ENCODE data around the gene ADORA3. TPM values are rescaled to one million over a fixed set of nuclear protein-coding genes. Genes with fewer than 3 reads are reported as not detected.

The ADORA3 gene
- total RNA-seq, 2 experiments from 2014 or later, result not detected

DNA sequence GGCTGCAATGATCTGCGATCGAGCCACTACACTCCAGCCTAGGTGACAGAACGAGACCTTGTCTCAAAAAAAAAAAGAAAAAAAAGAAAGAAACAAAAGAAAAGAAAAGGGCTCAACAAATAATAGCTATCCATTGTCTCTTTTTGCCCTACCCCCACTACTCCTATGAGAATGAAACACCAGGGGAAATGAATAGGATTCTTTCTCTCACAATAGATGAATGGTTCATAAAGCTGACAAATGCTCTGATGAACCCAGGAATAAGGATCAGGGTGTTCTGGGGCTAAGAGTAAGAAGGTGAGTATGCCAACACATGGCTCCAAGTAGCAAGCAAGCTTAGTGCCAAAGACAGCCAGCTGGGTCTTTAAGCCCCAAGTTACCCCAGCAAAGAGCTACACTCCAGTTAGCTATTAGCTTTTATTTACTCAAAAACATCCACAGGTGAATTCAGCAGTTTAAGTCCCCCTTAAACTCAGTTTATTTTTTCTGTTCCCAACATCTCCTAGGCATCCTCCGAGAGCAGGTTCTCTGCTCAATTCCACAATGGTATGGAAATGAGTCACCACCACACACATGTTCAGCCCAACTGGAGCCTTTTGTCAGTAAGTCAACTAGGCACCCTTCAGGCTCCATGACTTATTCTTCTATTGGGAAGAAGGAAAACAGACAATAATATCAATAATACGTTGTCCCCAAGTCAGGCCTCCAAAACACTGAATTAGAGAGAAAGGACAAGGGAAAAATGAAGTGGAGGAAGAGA lies 4.2 kb downstream of the ADORA3 start:
- H3K9me3 Mint-ChIP-seq (ENCODE audit: low read depth), result peaks cover 15% of the 10 kb centered on the region
- no peak overlapping the region for H3K27ac Mint-ChIP-seq
- no peaks in the 10 kb centered on the region for H3K27me3 Mint-ChIP-seq
- H3K4me3 Mint-ChIP-seq, result no peak overlapping the region
- CTCF ChIA-PET, result interaction anchor here (0.9 to 4.5 kb wide), 6 partner anchors 9 to 270 kb away, joined by 3 to 27 read pairs (median 4); no protein-coding TSS in a partner anchor
- peaks cover 32% of the 10 kb centered on the region for H3K36me3 Mint-ChIP-seq
- DNase-seq, result no peak
- peaks cover 42% of the 10 kb centered on the region for H3K4me1 Mint-ChIP-seq
- no peak for ATAC-seq

- no peak overlapping the region for H3K27ac Mint-ChIP-seq
Measured at GRCh38 chr1:111497592-111497991, 5.8 kb downstream of the ADORA3 start.

DNA sequence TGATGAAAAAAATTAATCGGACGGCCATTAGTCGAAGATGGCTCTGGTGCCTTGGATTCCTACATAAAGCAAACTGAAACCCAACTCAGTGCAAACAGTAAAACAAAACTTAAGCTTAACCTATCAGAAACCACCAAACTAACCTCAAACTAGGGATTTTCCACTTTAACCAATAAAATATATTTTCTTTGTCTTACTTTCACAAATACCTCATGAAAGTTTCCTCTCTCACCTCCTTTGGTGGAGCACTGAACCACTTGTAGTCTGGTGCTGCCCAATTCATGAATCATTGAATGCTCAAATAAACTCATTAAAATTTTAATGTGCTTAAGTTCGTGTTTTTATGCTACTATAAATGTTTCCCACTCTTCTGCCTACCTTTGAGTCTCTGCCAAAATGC lies 7.0 kb downstream of the ADORA3 start:
- DNase-seq (no peak), ATAC-seq (no peak)
- peaks cover 1% of the 10 kb centered on the region for H3K27me3 Mint-ChIP-seq
- CTCF ChIA-PET, result interaction anchor here (2.2 to 4.5 kb wide), 3 partner anchors 11 to 20 kb away, joined by 8 to 27 read pairs (median 16); no protein-coding TSS in a partner anchor
- peaks cover 18% of the 10 kb centered on the region for H3K9me3 Mint-ChIP-seq (ENCODE audit: low read depth)
- H3K36me3 Mint-ChIP-seq, result peaks cover 36% of the 10 kb centered on the region
- H3K27ac Mint-ChIP-seq, result no peak overlapping the region
- H3K4me1 Mint-ChIP-seq, result peaks cover 30% of the 10 kb centered on the region
- H3K4me3 Mint-ChIP-seq, result no peak overlapping the region

More at GRCh38 chr1:111497592-111497991, 5.8 kb downstream of the ADORA3 start:
- DNase-seq (no peak), ATAC-seq (no peak)
- CTCF ChIA-PET, result interaction anchor here (0.9 to 4.5 kb wide), 5 partner anchors 10 to 272 kb away, joined by 3 to 27 read pairs (median 3); no protein-coding TSS in a partner anchor
- peaks cover 30% of the 10 kb centered on the region for H3K4me1 Mint-ChIP-seq
- no peaks in the 10 kb centered on the region for H3K27me3 Mint-ChIP-seq
- H3K4me3 Mint-ChIP-seq, result no peak overlapping the region
- peaks cover 16% of the 10 kb centered on the region for H3K9me3 Mint-ChIP-seq (ENCODE audit: low read depth)
- H3K36me3 Mint-ChIP-seq, result peaks cover 35% of the 10 kb centered on the region

GRCh38 chr1:111491070-111491469 lies 12.4 kb downstream of the ADORA3 start:
- H3K9me3 Mint-ChIP-seq (ENCODE audit: low read depth), result peaks cover 8% of the 10 kb centered on the region
- ATAC-seq (no peak), DNase-seq (no peak)
- H3K27ac Mint-ChIP-seq, result no peak overlapping the region
- peaks cover 16% of the 10 kb centered on the region for H3K36me3 Mint-ChIP-seq
- H3K4me3 Mint-ChIP-seq, result no peak overlapping the region
- H3K27me3 Mint-ChIP-seq, result peaks cover 6% of the 10 kb centered on the region
- peaks cover 3% of the 10 kb centered on the region for H3K4me1 Mint-ChIP-seq
- CTCF ChIA-PET, result no interaction called here

GRCh38 chr1:111490220-111490619 lies 13.2 kb downstream of the ADORA3 start:
- no peak for ATAC-seq
- Mint-ChIP-seq H3K4me1 (no peaks in the 10 kb centered on the region), H3K4me3 (no peak overlapping the region), H3K27me3 (peaks cover 6% of the 10 kb centered on the region), H3K9me3 (ENCODE audit: low read depth) (peaks cover 5% of the 10 kb centered on the region), H3K36me3 (peaks cover 12% of the 10 kb centered on the region), H3K27ac (no peak overlapping the region)
- CTCF ChIA-PET, result no interaction called here
- no peak for DNase-seq

DNA sequence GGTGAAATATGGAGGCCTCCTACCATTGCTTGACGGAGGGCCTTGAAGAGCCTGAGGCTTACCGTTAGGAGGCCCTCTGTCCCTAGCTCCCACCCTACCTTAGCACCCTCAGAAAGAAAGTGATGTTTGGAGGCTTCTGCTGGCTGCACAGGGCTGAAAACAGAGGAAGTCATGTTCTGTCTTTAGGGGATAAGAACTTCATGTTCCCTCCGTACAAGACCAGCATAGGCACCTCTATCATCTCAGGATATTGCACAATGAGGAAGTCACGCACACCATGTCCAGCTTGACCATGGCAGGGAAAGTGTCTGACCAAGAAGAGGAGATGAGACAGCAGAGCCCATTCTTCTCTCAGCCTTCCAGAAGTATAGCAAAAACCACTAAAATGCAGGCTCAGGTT lies 13.8 kb downstream of the ADORA3 start:
- Mint-ChIP-seq H3K4me1 (no peaks in the 10 kb centered on the region), H3K27me3 (peaks cover 6% of the 10 kb centered on the region), H3K27ac (no peak overlapping the region), H3K4me3 (no peak overlapping the region), H3K9me3 (ENCODE audit: low read depth) (peaks cover 5% of the 10 kb centered on the region), H3K36me3 (peaks cover 7% of the 10 kb centered on the region)
- CTCF ChIA-PET, result no interaction called here
- DNase-seq (no peak), ATAC-seq (no peak)

GRCh38 chr1:111488669-111489068 lies 14.8 kb downstream of the ADORA3 start:
- H3K27me3 Mint-ChIP-seq, result peaks cover 7% of the 10 kb centered on the region
- no peak for DNase-seq
- no peak overlapping the region for H3K4me3 Mint-ChIP-seq
- no peak for ATAC-seq
- CTCF ChIA-PET, result interaction anchor here (1.1 kb wide), 1 partner anchor 8 kb away, joined by 3 read pairs; no protein-coding TSS in a partner anchor
- peaks cover 1% of the 10 kb centered on the region for H3K36me3 Mint-ChIP-seq
- no peaks in the 10 kb centered on the region for H3K4me1 Mint-ChIP-seq
- no peak overlapping the region for H3K27ac Mint-ChIP-seq
- peaks cover 2% of the 10 kb centered on the region for H3K9me3 Mint-ChIP-seq (ENCODE audit: low read depth)

- no peak overlapping the region for H3K4me3 Mint-ChIP-seq
- peaks cover under 1% of the 10 kb centered on the region for H3K9me3 Mint-ChIP-seq (ENCODE audit: low read depth)
- no peak overlapping the region for H3K27ac Mint-ChIP-seq
- H3K4me1 Mint-ChIP-seq, result no peaks in the 10 kb centered on the region
- peaks cover 15% of the 10 kb centered on the region for H3K27me3 Mint-ChIP-seq
- H3K36me3 Mint-ChIP-seq, result no peaks in the 10 kb centered on the region
- ATAC-seq (no peak), DNase-seq (no peak)
- CTCF ChIA-PET, result no interaction called here
Measured at GRCh38 chr1:111487133-111487532, 16.3 kb downstream of the ADORA3 start.

DNA sequence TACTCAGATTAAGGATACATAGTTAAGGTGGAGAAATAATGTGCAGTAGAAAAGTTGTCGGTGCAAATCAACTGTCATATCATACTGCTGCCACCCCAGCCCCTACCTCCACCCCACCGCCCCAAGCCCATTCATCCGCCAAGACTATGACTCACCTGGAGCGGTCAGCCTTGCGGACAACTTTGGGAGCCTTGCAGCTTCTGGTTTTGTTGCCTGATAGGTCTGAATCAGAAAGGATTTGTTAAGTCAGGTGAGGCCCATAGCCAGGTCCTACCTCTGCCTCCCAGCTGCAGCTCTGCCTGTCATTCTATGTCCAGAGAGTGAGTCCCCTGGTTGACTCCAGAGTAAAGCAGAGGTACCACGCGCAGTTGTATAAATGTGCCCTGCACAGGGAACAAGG lies 17.0 kb downstream of the ADORA3 start:
- Mint-ChIP-seq H3K9me3 (ENCODE audit: low read depth) (no peaks in the 10 kb centered on the region), H3K27ac (no peak overlapping the region), H3K36me3 (no peaks in the 10 kb centered on the region), H3K27me3 (peaks cover 14% of the 10 kb centered on the region), H3K4me3 (no peak overlapping the region), H3K4me1 (peaks cover 3% of the 10 kb centered on the region)
- CTCF ChIA-PET, result no interaction called here
- no peak for ATAC-seq
- DNase-seq, result no peak

DNA sequence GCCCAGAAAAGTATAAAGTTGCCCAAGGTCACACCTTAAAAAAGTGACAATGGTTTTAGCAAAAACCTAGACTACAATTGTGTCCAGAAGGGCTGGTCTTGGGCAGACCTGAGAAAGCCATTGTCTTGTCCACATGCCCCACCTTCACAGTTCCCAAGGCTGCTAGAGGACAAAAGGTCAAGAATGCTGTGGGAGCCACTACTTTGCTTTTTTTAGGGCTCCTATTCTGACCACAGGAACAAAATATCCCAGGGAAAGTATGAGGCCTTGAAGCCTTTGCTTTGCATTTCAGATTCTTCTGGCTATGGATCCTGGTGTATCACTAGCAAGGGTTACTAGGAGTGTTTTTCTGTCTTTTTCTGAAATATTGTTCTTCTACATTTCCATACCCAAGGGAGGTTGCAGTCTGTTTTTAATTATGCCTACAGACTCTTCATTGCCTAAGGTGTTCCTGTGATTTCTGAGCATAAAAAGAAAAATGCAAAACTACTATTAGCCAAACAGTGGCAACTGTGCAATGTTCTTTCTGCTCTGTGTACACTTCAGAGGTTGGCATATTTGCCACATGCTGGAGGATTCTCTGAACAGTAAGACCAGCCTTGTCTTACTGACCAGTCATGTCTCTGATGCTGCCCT lies 18.9 kb downstream of the ADORA3 start:
- H3K4me3 Mint-ChIP-seq, result no peak overlapping the region
- no peak for ATAC-seq
- H3K4me1 Mint-ChIP-seq, result peaks cover 3% of the 10 kb centered on the region
- DNase-seq, result no peak
- CTCF ChIA-PET, result interaction anchor here (1.0 to 1.6 kb wide), 3 partner anchors 24 to 271 kb away, joined by 3 to 8 read pairs (median 3); partner anchors contain the start of gene DDX20
- no peak overlapping the region for H3K27ac Mint-ChIP-seq
- no peaks in the 10 kb centered on the region for H3K36me3 Mint-ChIP-seq
- H3K27me3 Mint-ChIP-seq, result peaks cover 24% of the 10 kb centered on the region
- no peaks in the 10 kb centered on the region for H3K9me3 Mint-ChIP-seq (ENCODE audit: low read depth)

DNA sequence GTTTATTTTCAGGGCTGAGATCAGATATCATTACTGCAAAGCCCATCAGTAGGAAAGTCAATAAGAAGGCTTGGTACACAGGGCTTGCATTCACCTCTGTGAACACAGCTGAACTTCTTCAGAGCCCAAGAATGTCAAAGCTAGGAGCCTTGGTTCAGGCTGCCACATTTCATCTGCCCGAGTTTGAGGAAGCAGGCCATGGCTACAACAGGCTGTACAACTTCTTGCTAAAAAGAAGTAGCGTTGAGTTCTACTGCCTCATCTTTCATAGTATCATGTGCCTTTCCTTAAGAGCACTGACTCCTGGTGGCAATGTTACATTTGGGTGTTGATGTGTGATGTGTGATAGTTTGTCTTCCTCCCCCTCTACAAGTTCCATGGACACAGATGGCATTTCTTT lies 19.6 kb downstream of the ADORA3 start:
- Mint-ChIP-seq H3K4me1 (peaks cover 3% of the 10 kb centered on the region), H3K27ac (no peak overlapping the region)

DNA sequence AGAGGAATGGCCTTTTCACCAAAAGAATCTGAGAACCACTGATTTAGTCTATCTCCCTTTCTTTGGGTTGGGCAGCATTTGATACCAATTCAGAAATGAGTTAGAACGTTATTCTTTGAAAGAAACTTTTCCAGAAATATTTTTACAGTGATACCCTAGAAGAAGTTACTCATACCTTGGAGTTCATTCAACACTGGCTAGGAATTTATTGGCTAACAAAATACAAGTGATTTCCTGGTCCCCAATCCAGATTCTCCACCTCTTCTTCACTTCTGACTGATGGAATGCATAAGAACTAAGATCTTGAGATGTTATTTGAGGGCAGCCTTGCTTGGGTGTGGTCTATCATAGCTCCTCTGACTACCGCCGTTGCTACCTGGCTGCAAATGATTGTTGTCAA lies 20.3 kb downstream of the ADORA3 start:
- Mint-ChIP-seq H3K27me3 (peaks cover 34% of the 10 kb centered on the region), H3K27ac (no peak overlapping the region), H3K4me1 (peaks cover 6% of the 10 kb centered on the region), H3K9me3 (ENCODE audit: low read depth) (no peaks in the 10 kb centered on the region), H3K4me3 (no peak overlapping the region), H3K36me3 (peaks cover 1% of the 10 kb centered on the region)
- DNase-seq, result no peak
- ATAC-seq, result no peak
- CTCF ChIA-PET, result interaction anchor here (1.0 to 4.1 kb wide), 3 partner anchors 15 to 272 kb away, joined by 3 to 39 read pairs (median 16); partner anchors contain the start of gene DDX20

More for the DNA sequence above, 19.6 kb downstream of the ADORA3 start:
- Mint-ChIP-seq H3K27me3 (peaks cover 27% of the 10 kb centered on the region), H3K4me3 (no peak overlapping the region), H3K36me3 (no peaks in the 10 kb centered on the region), H3K9me3 (ENCODE audit: low read depth) (no peaks in the 10 kb centered on the region)
- DNase-seq (no peak), ATAC-seq (no peak)
- CTCF ChIA-PET, result interaction anchor here (1.0 to 4.1 kb wide), 2 partner anchors 23 to 271 kb away, joined by 3 to 39 read pairs; partner anchors contain the start of gene DDX20

- peak; percentile 73 for DNase-seq
- H3K4me3 Mint-ChIP-seq, result no peak overlapping the region
- peak; percentile 74 for ATAC-seq
- H3K4me1 Mint-ChIP-seq, result peaks cover 21% of the 10 kb centered on the region
- H3K36me3 Mint-ChIP-seq, result peaks cover 5% of the 10 kb centered on the region
- CTCF ChIA-PET, result interaction anchor here (0.6 to 4.1 kb wide), 18 partner anchors 7 to 290 kb away, joined by 3 to 39 read pairs (median 4); no protein-coding TSS in a partner anchor
- peaks cover 35% of the 10 kb centered on the region for H3K27me3 Mint-ChIP-seq
- H3K27ac Mint-ChIP-seq, result no peak overlapping the region
- H3K9me3 Mint-ChIP-seq (ENCODE audit: low read depth), result no peaks in the 10 kb centered on the region
Measured at GRCh38 chr1:111481387-111482221, 21.8 kb downstream of the ADORA3 start.
